GM12891 (cell line): ENCODE data around the gene ZNF550. TPM values are rescaled to one million over a fixed set of nuclear protein-coding genes. Genes with fewer than 3 reads are reported as not detected.

ENCODE experiments used
- DNase-seq: peaks from one replicate; pipeline ENCODE4 v3.0.0; 2011; ENCODE audit warnings: low spot score; ENCODE audit not compliant: insufficient read length
- FAIRE-seq: peaks from 2 replicates; lab custom pipeline; 2011; peaks lifted over from hg19 to GRCh38; lab: Jason Lieb, UNC
- PAX5 ChIP-seq: IDR thresholded peaks from 2 replicates; pipeline ENCODE4 v1.6.1; 2011; ENCODE audit warnings: low read length, moderate library complexity, mild to moderate bottlenecking; ENCODE audit not compliant: insufficient read depth, severe bottlenecking
- POLR2A ChIP-seq: IDR thresholded peaks from 2 replicates; pipeline ENCODE4 v1.6.1; 2011; ENCODE audit warnings: low read depth, low read length, control low read depth
- POLR2AphosphoS5 ChIP-seq: IDR thresholded peaks from 2 replicates; pipeline ENCODE4 v1.6.1; 2011; ENCODE audit warnings: low read depth, low read length, control low read depth
- POU2F2 ChIP-seq: IDR thresholded peaks from 2 replicates; pipeline ENCODE4 v1.6.1; 2011; ENCODE audit warnings: low read depth, mild to moderate bottlenecking, control low read depth, low read length, moderate library complexity
- SPI1 ChIP-seq: IDR thresholded peaks from 2 replicates; pipeline ENCODE4 v1.6.1; 2011; ENCODE audit warnings: low read depth, low read length, control low read depth
- TAF1 ChIP-seq: IDR thresholded peaks from 2 replicates; pipeline ENCODE4 v1.6.1; 2011; ENCODE audit warnings: low read depth, low read length, control low read depth
- polyA plus RNA-seq: library from polyadenylated mRNA; unstranded; fragments of >200 nt; gene quantifications from one replicate; pipeline ENCODE4 v1.2.1, GENCODE V29; 2012; ENCODE audit warnings: low read depth, missing spikeins, inconsistent platforms; ENCODE audit not compliant: missing spikeins

The ZNF550 gene
- 3.1 TPM for polyA plus RNA-seq

DNA sequence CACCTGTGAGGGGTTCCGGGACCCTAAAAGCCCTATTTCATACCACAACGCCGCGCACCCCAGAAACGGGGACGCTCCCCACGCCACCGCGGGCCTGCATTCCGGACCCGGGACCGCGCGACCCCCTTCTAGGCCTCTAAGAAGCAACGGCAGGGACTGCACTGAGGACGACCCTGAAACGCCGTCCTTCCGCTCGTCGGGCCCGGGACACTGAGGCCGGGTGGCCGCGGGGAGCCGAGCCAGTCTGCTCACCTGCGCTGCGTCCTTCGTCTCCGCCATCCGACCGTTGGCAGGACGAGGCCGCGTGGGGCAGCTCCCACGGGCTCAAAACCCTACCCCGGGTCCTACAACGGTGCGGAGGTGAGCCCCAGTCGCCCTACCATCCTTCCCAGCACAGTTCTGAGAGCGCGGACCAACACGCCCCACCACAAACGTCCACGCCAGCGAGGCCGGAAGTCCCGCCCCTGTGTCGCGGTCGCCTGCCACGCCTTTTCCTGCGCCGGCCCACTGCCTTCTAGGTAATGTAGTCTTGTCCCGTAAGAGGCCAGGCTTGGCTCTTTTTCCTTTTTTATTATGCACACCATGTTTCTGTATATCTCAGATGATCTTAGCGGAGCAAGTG, at the start of gene ZNF550:
ZNF550 (minus strand) TSS at position 460 of the 622 bp plus-strand sequence; CDS start at position 279, 181 bp downstream.
- FAIRE-seq: peak; percentile 96

DNA sequence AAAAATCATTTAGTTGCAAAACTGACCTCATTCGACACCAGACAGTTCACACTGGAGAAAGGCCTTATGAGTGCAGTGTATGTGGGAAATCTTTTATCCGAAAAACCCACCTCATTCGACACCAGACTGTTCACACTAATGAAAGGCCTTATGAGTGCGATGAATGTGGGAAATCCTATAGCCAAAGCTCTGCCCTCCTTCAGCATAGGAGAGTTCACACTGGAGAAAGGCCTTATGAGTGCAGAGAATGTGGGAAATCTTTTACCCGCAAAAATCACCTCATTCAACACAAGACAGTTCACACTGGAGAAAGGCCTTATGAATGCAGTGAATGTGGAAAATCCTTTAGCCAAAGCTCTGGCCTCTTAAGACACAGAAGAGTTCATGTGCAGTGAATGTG, 47.3 kb upstream of the ZNF550 start:
- FAIRE-seq (no peak), DNase-seq (no peak)
- TF ChIP-seq POU2F2: no peak
- TF ChIP-seq POLR2A: no peak
- no peak for TF ChIP-seq TAF1
- TF ChIP-seq PAX5: no peak
- TF ChIP-seq SPI1: no peak
- no peak for TF ChIP-seq POLR2AphosphoS5

More for the DNA sequence above, at the start of gene ZNF550:
- peak; percentile 91 for DNase-seq
- TF ChIP-seq SPI1: no peak
- no peak for TF ChIP-seq POU2F2
- TF ChIP-seq POLR2AphosphoS5: peak; percentile 58; the same call in 1 of the 2 replicates
- peak; percentile 53 for TF ChIP-seq POLR2A
- no peak for TF ChIP-seq PAX5
- peak; percentile 69; the same call in 1 of the 2 replicates for TF ChIP-seq TAF1

DNA sequence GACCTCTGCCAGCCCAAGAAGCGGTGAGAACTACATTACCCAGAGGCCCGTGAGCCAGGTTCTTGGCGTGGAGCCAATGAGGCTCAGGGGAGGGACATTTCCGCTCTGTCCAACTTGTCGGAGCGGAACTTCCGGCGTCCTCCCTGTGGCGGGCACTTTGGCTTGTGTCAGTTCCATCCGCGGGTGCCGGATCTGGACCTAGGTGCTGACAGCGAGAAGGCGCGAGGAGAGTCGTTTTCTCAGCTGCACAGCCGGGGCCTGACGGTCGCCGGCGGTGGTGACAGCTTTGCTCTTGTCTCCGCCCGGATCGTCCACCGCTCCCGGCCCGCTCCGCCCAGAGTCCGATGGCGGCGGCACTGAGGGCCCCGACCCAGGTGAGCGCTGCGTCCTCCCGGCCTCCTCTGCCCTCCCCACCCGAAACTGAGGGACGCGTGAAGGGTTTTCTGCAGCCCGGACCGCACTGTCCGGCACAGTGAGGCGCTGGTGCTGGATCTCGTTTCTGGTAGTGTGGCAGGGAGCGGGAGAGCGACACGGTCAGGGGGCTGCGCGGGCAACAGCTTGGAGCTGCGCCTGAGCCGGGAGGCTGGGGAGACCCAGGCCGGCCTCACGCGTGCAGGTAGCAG, 40.2 kb upstream of the ZNF550 start, which contains the start of gene ZNF530:
ZNF530 (plus strand) TSS at position 125 of the 623 bp plus-strand sequence. CDS start 4,461 bp downstream, outside the sequence.
- FAIRE-seq (peak; percentile 97), DNase-seq (peak; percentile 85)
- TF ChIP-seq PAX5 (no peak), POLR2AphosphoS5 (peak; percentile 75; the same call in 1 of the 2 replicates), POLR2A (peak; percentile 45; the same call in 1 of the 2 replicates)

DNA sequence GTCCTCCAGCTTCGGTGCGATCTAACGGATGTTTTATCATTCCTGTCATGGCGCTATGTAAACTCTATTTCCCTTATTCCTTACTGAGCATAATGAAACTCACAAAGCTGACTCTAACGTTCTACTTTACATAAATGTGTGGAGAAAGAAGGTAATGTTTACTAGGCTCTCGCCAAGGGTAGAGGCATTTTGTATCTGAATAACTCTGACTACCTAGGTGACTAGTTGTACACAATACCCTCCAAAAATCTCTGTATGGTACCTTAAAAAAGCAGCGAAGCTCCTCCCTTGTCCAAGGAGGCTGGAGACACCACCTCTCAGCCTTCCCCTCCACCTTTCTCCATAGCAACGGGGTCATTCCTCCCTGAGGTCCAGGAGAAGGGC, 39.7 kb upstream of the ZNF550 start:
- no peak for DNase-seq
- TF ChIP-seq PAX5 (no peak), POU2F2 (no peak), POLR2AphosphoS5 (no peak), TAF1 (no peak), POLR2A (no peak), SPI1 (no peak)
- no peak for FAIRE-seq

DNA sequence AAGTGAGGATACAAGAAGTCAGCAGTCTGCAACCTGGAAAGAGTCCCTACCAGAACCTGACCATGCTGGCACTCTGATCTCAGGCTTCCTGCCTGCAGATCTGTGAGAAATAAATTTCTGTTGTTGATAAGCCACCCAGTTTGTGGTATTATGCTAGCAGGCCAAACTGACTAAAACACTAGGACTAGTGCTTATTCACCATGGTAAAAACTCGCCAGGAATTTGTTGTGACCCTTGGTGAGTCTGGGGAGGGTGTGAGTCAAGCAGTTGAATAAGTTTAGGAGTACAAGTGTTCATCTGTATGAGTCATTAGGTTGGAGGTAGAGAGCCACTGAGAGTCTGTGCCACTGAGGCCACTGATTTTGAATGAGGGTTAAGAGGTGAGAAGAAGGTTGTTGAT, 27.9 kb upstream of the ZNF550 start:
- no peak for FAIRE-seq
- DNase-seq: no peak
- TF ChIP-seq PAX5: no peak
- no peak for TF ChIP-seq POLR2AphosphoS5
- TF ChIP-seq POU2F2: no peak
- TF ChIP-seq SPI1: no peak

DNA sequence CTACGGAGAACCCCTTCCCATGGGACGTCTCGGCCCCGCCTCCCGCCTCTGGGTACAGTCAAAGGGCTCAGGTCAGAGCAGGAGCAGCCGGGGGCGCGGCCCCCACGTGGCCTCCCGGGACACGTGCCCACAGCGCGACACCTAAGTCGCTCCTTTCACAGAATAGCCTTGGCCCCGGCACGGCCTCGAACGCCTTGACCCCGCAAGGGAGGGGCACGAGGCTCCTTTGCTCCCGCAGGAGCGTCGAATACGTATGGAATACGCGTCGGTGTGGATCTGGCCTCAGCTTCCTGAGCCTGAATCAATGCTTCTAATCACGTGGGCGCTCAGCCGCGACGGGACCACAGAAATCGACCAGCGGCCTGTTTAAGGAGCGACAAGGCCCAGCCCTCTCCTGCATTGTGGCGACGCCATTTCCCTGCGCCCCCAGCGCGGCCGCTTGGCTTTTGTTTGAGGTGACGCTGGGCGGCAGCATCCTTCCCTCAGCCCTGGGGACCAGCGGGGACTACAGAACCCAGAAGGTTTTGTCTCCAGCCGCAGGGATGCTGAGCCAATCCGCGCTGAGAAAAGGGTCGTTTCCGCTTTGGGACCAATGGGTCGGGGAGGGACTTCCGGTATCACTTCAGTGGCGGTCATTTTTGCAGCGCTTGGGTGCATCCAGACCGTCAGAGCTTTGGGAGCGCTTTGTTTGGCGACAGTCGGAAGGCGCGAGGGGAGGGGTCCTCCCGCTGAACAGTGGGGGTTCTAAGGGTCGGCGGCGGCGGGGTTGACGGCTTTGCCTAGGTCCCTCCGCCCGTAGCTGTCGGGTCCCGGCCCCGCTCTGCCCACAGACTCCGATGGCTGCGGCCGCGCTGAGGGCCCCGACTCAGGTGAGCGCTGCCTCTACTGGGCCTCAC, 24.1 kb upstream of the ZNF550 start, which contains the start of gene ZIK1:
ZIK1 (plus strand) TSS at position 625 of the 896 bp plus-strand sequence; CDS start at position 837, 212 bp downstream.
- FAIRE-seq (peak; percentile 92), DNase-seq (peak; percentile 98)
- TF ChIP-seq POLR2AphosphoS5 (peak; percentile 46; the same call in 1 of the 2 replicates), POLR2A (no peak), POU2F2 (0 out of 2 replicates have a peak, but pooled peaks have one; percentile 9), TAF1 (peak; percentile 38; the same call in 1 of the 2 replicates), SPI1 (no peak), PAX5 (no peak)

DNA sequence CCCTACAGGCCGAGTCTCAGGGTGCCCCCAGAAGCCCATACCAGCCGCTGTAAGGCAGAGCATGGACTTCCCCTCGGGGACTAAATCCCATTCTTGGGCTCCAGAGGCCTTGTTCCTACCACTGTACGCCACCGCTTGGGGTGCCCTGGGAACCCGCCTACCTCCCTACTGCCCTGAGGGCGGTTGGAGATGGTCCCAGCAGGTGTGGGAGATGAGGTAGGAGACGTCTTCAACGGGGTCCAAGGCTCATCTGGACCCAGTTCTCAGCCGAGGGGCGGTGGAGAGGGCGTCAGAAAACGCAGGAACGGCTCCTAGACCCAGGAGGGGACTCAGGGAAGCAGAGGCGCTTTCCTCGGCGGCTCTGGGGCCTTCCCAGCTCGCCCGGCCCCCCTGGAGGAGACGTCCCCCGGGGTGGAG, 23.4 kb upstream of the ZNF550 start:
- no peak for FAIRE-seq
- TF ChIP-seq TAF1: no peak
- no peak for TF ChIP-seq POLR2AphosphoS5
- no peak for TF ChIP-seq PAX5
- no peak for DNase-seq

DNA sequence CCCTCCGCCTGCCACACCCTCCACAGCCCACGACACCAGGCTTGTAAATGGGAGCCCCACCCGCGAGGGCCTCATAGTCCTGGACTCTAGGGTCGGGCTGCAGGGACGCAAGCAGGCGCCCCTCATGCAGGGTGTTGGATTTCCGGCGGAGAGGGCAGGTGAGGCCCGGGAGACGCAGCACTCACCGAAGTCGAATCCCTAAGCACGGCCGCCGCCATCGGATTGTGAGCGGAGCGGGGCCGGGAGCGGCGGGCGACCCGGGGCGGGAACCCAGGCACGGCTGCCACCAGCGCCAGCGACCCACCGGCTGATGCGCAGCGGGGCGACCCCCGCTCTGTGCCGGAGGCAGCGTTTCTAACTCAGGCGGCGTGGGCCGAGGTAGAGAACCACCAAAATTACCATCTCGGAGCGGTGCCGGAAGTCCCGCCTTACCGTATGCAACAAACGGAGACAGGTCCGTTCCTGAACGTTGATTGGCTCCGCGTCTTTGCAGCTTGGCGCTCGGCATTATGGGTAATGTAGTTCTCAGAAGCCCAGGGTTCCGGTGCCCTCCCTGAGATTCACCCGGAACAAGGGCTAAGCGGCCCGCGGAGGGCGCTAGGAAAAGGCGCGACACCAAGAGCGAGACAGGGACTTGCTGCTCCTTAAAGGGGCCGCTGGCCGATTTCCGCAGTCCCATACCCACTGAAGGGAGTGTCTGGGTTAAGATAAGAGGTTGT, 19.0 kb upstream of the ZNF550 start, which contains the start of gene ZNF416:
ZNF416 (minus strand) TSS at position 425 of the 719 bp plus-strand sequence; CDS start at position 218, 207 bp downstream.
- TF ChIP-seq POLR2A: peak; percentile 64
- peak; percentile 46; the same call in 1 of the 2 replicates for TF ChIP-seq TAF1
- TF ChIP-seq POU2F2: peak; percentile 90
- TF ChIP-seq POLR2AphosphoS5: no peak
- FAIRE-seq: peak; percentile 100

DNA sequence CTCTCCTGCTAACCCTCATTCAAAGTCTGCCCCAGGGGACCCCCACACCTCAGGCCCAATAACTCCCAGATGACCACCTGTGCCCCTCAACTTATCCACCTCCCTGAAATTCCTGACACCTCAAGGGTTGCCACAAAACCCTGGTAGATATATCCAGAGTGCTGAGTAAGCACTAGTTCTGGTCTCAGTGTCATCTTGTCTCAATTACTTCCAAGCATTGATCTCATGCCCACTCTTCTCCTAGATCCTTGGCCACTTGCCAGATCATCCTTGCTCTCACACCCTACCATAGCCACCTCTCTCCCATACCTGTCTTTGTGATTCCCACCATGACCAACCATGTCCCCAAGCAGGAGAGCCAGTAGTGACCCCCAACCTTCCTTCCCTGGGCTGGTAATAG, 17.0 kb upstream of the ZNF550 start:
- TF ChIP-seq POLR2A (no peak), SPI1 (no peak)
- no peak for DNase-seq
- no peak for FAIRE-seq

More for the DNA sequence above, 19.0 kb upstream of the ZNF550 start, which contains the start of gene ZNF416:
- peak; percentile 94 for DNase-seq
